ENCODE data around the gene KCNN3. TPM values are rescaled to one million over a fixed set of nuclear protein-coding genes. Genes with fewer than 3 reads are reported as not detected.

Gene KCNN3
- total RNA-seq, 1 donor: not detected

DNA sequence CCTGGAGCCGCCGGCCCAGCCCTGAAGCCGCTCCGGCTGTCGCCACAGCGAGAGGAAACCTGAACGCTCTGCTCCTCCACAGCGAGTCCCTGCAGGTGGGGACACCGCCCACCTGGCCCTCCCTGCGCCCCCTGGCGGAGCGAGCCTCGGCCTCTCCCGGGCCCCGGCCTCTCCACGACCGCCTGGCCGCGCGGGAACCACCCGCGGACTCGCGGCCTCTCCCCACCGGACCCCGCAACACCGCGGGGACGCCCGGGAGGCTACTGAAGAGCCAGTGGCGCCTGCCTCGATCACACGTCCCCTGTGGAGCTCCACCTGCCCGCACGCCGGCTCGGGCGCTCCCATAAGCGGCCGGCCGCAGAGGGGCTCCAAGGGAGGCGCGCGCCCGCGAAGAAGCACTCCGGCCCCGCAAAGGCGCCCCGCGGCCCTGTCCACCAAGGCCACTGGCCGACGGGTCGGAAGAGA is 109.6 kb downstream of the KCNN3 start:
- peak; percentile 13 for DNase-seq (ENCODE audit: low read depth)
- H3K4me3 ChIP-seq (ENCODE audit: low read depth, low read length): no peak overlapping the region
- TF ChIP-seq, protein P1, sequence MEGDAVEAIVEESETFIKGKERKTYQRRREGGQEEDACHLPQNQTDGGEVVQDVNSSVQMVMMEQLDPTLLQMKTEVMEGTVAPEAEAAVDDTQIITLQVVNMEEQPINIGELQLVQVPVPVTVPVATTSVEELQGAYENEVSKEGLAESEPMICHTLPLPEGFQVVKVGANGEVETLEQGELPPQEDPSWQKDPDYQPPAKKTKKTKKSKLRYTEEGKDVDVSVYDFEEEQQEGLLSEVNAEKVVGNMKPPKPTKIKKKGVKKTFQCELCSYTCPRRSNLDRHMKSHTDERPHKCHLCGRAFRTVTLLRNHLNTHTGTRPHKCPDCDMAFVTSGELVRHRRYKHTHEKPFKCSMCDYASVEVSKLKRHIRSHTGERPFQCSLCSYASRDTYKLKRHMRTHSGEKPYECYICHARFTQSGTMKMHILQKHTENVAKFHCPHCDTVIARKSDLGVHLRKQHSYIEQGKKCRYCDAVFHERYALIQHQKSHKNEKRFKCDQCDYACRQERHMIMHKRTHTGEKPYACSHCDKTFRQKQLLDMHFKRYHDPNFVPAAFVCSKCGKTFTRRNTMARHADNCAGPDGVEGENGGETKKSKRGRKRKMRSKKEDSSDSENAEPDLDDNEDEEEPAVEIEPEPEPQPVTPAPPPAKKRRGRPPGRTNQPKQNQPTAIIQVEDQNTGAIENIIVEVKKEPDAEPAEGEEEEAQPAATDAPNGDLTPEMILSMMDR (IDR thresholded peaks at IDR 0.05; ENCODE audit: insufficient read depth, low read depth, low read length): peak; percentile 66

GRCh38 chr1:154759793-154760192 is 110.3 kb downstream of the KCNN3 start:
- H3K4me3 ChIP-seq (ENCODE audit: low read depth, low read length): no peak overlapping the region
- no peak for DNase-seq (ENCODE audit: low read depth)
- TF ChIP-seq, protein P1 (IDR thresholded peaks at IDR 0.05; ENCODE audit: insufficient read depth, low read depth, low read length): no peak

DNA sequence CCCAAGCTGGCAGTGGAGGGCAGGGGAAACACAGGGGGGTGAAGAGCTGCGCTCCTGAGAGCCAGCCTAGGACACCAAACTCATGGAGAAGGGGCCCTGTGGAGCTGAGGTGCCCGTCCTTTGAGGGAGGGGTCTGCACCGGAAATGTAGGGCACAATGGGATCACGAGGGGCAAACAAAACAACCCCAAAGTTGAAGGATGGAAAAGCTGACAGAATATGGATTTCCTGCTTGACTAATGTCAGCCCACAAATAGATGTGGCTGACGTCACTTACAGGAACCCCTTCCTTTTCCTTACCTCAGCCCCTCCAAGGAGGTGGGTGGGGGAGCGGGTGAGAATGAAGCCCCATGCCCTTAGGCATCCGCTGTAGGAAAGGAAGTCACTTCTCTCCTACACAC is 110.9 kb downstream of the KCNN3 start:
- TF ChIP-seq, protein P1 (IDR thresholded peaks at IDR 0.05; ENCODE audit: insufficient read depth, low read depth, low read length): no peak
- no peak overlapping the region for H3K4me3 ChIP-seq (ENCODE audit: low read depth, low read length)
- DNase-seq (ENCODE audit: low read depth): no peak

DNA sequence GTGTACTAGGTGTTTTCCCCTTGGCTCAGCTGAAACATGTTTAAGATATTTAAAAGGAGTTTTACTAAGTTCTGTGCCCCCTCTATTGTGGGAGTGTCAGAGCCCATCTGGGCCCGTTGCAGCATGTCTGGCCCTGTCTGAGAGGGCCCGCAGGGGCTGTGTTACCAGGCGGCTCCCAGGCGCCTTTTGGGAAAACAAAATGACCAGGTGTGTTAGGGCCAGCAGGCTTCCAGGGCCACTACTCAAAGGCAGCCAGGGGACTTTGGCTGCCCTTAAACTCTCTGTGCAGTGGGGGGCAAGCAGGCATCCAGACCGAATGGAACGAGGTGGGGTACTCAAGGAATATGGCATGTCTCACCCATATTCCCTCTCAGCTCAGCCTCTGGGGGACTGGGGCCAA is 111.7 kb downstream of the KCNN3 start:
- no peak for DNase-seq (ENCODE audit: low read depth)
- TF ChIP-seq, protein P1 (IDR thresholded peaks at IDR 0.05; ENCODE audit: insufficient read depth, low read depth, low read length): no peak
- H3K4me3 ChIP-seq (ENCODE audit: low read depth, low read length): no peak overlapping the region

DNA sequence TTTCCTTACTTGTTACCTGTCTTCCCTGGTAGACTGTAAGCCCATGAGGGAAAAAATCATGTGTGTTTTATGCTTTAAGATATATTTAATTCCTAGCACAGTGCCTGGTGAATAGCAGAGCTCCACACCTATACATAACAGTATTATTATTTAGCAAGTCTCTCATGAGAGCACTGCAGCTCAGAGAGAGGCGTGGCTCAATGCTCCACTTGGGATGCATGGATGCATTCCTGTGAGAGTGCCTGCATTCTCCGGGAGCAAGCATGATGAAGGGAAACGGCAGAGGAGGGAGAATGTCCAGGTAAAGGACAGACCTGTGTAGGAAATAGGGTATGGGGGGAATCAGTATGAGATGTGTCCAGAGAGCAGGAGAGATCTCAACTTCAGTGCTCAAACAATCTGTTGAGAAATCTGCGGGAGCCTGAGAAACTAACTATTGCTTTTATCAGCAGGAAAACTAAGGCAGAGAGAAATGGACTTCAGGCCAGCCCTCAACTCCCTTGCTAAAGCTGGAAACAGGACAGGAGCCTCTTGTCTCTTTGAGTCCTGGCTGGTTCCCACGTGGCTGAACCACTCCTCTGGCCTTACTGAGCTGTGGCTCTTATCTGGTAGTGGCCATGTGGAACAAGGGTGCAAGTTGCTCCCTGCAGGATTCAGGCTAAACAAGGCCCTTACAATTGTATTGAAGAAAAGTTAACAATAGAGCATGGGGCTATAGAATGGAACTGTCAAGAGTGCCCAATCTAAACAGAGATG is 113.1 kb downstream of the KCNN3 start:
- H3K4me3 ChIP-seq (ENCODE audit: low read depth, low read length): no peak overlapping the region
- TF ChIP-seq, protein P1 (IDR thresholded peaks at IDR 0.05; ENCODE audit: insufficient read depth, low read depth, low read length): no peak
- no peak for DNase-seq (ENCODE audit: low read depth)

GRCh38 chr1:154755858-154756730 is 114.0 kb downstream of the KCNN3 start:
- TF ChIP-seq, protein P1 (IDR thresholded peaks at IDR 0.05; ENCODE audit: insufficient read depth, low read depth, low read length): no peak
- no peak overlapping the region for H3K4me3 ChIP-seq (ENCODE audit: low read depth, low read length)
- no peak for DNase-seq (ENCODE audit: low read depth)
